Femur (tissue), 1 donor: ENCODE data around the gene GULP1.

ENCODE experiments used
- DNase-seq: peaks from one replicate; pipeline ENCODE4 v3.0.0-alpha.2; 2017

Gene GULP1

DNA sequence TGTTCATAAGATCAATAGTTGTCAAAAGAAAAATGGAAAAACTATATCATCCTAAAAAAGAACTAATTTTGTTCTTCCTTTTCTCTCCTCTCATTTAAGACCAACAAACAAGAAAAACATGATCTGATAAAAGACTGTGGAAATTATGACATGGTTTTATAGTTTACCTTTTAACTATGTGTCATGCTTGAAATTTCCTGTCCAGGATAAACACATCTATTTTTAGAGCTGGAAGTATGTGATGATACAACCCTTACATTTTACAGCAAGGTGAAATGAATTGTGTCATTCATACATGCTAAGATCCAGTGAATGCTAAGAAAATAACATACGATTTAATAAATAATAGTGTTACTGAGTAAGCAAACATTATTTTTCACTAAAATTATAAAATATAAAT lies 89.9 kb downstream of the GULP1 start:
- DNase-seq, result no peak

DNA sequence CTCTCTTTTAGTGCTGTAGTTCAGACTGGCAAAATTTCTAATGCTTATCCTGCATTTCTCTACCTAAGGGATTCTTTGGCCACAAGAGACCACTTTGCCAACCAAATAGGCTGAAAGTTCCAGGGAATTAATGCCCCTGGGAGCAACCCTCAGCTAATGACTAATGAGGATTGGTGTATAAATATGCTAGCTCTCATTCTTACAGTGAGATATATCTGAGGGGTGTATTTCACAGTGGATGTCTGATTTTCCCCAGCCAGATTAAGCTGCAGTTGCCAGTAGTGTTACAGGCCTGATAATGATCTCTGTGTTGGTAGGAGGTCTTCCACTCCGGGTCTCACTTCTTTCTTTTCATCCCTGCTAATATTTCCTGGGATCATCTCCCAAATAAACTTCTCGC lies 90.4 kb downstream of the GULP1 start:
- no peak for DNase-seq

DNA sequence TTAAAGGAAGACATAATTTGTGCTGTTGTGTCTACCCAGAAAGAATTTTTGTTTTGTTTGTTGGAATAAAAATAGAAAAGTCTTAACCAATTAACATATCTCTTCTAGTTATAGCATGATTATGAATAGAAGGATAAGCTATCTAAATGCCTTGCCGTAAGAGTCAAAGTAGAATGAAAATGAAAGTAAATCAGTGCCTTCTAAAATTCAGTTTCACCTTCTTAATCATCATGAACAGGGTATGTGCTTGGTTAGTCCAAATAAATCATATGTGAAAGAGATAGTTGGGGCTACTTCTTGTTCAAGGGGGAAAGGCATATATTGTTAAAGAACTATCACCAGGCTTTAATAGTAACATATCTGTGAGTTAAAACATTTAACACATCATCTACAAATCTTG lies 91.5 kb downstream of the GULP1 start:
- no peak for DNase-seq

DNA sequence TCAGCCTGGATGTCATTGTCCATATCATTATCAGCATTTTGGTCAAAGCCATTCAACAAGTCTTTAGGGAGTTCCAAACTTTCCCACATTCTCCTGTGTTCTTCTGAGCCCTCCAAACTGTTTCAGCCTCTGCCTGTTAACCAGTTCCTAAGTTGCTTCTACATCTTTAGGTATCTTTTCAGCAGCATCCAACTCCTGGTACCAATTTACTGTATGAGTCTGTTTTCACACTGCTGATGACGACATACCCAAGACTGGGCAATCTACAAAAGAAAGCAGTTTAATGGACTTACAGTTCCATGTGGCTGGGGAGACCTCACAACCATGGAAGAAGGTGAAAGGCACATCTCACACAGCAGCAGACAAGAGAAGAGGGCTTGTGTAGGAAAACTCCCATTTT lies 94.2 kb downstream of the GULP1 start:
- DNase-seq, result no peak

DNA sequence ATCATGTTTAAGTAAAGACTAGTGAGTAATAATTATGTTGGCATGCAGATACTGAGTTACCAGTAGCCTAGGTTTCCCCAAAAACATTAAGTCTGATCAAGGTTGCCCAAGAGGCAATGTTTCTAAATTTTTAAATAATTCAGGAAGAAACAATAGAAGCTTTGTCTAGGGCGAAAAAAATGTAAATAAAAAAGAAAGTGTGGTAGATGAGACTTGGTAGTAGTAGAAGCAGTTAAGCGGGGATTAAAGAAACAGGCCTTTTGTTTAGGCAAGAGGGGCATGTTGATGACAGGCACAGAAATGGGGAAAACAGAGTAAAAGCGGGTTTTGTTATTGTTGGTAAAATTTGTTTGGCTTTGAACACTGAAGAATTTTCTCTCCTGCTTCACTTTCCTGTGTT lies 97.2 kb downstream of the GULP1 start:
- no peak for DNase-seq

DNA sequence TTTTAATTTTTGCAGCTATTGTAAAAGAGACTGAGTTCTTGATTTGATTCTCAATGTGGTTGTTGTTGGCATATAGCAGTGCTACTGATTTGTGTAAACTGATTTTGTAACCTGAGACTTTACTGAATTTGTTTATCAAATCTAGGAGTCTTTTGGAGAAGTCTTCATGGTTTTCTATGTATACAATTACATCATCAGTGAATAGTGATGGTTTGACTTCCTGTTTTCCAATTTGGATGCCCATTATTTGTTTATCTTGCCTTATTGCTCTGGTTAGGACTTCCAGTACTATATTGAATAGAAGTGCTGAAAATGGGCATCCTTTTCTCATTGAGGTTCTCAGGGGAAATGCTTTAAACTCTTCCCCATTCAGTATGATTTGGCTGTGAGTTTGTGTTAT lies 99.7 kb downstream of the GULP1 start:
- no peak for DNase-seq

DNA sequence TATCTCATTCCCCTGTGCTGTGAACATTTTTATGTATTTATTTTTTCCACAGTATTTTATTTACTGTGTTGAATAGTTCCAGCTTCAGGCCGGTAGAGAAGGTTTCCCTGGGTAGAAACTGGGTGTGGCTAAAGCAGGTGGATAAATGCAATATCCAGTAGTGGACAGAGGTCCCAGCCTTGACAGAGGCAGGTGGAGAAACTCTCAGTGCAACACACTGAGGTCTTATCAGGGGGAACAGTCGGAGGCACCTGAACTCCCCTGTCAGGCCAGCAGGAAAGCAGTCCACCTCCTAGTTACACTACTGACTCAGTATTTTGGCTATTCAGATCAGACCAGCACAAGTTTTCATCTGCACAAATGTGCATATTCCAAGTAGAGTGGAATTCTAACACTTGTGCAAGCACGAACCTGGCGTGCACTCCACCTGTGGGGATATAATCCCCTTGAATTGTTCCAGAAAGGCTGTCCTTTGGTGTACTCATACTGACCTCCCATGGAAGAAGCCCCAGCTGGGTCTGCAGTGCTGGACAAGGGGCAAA lies 103.3 kb downstream of the GULP1 start:
- no peak for DNase-seq

DNA sequence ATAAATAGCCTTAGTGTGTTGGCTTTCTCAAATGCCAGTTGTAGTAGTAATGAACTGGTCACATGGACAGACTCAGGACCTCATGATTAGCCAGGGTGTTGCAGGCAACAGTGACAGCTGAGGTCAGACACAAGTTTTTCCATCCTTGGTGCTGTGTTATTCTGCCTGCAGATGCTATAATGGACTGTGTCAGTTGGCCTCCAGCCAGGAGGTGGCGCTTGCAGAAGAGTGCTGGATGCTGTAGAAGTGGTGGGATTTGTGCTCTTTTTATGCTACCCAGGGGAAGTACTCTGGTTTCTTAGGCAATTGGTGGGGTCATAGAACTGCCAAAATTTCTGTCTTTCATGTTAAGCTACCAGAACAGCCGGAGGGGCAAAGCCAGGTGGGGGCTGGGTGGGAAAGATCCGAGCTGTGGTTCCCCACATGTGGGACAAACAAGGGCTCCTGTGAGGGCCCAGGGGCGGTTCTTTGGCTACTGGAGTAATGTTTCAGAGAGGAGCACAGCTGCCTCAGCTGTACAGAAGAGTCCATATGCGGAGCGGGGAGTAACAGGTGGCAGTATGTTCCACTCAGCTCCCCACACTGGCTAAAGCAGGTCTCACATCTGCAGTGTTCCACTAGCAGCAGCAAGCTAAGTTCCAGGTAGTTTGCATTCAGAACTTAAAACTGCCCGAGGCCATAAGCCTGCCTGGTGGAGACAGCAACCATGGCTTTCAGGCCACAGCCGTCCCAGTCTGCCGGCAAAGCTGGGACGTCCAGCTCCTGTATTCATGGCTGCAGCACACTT lies 104.4 kb downstream of the GULP1 start:
- DNase-seq, result peak; percentile 62

DNA sequence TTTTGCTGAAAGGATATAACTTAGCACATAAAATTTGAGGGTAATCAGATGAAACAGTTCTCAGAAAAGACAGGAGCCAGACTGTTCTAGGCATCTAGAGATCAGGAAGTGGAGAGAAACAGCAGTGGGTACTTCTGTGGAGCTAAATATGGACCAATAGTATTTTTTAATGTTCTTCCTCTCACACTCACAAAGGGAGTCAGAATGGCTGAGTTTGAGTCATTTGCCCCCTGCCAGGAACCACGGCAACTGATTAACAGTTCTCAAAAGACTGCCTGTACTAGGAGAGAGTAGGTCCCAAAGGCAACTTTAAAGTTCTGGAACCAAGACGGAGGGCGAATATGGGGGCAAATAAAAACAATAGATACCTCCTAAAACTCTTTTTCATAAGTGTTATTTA lies 107.5 kb downstream of the GULP1 start:
- no peak for DNase-seq

DNA sequence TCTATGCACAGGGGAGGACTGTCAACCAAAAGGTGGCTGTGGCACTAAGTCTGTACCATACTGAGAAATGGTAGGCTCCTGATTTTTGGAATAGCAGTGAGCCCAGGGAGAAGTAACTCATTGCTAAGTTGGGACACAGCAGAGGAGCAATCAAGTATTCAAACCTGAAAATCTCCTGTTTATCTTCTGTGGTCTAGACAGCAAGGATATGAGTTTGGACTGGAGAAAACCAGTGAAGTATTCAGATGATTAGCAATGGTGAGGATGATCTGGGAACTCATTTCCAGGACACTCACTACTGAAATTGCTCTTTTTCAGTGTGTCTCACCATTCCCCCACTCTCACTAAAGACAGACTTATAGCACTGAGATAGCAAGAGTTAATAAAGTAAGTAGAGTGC lies 112.0 kb downstream of the GULP1 start:
- DNase-seq, result no peak

DNA sequence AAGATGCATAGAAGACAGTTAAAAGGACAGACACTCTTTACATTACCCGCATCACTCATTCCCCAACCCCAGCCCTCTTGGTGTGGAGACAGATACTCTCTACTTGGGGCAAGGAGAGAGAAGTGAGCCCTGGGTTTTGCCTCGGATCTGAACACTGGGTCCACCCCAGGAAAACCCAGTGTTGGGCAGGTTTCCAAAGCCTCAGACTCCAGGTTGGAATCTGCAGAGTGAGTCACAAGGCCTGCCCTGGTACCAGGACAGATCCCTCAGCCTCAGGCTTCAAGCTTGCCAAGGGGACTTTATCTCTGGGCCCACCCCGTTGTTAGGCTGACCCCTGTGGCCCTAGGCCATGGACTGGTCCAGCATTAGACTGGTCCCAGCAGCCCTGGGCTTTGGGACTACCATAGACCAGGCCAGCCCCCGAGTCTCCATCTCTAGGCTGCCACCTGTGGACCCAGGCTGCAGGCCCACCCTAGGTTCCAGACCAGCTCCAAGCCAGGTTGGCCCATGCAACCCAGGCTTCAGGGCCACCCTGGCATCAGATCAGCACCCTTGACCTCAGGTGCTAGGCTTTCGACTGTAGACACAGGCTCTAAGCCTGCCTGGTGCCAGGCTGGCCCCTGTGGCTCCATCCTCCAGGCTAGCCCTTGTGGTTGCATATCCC lies 112.8 kb downstream of the GULP1 start:
- no peak for DNase-seq

DNA sequence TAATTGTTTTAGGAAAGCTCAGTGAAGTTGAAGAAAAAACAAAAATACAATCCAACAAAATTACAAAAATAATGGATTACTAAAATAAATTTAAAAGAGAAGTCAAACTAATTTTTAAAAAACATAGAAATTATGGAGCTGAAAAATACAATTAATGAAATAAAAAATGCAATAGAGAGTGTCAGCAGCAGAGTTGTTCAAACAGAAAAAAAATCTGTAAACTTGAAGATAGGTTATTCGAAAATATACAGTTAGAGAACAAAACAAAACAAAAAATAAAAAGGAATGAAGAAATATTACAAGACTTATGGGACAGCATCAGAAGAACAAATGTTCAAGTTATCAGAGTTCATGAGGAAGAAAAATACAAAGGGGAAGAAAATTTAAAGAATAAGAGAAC lies 114.7 kb downstream of the GULP1 start:
- no peak for DNase-seq

DNA sequence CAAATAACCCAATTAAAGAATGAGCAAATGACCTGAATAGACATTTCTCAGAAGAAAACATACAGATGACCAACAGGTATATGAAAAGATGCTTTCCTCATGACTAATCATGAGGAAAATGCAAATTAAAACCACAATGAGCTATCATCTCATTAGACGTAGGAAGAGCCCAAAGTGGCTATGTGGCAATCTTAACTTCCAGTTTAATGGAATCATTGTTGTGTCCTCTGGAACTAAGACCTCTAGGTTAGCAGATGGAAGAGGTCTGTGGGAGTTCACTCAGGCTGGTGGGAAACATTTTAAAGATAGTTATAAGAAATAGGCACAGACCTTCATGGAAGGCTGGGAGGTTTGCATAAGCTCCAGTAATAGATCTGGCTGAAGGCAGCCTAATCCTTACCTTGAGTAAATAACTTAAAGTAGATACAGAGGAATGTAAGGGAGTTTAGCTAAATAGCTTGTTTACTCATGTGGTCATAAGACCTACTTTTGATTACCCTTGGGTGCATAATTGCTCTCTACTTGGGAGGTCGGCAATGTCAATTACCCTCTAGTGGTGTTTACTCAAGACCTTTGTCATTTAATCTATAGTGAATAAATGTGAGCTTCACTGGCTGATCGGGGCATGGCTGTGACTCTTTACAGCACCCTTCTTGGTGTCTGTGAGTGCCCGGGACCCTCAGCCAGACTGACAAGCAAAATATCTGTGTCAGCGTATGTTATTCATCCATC lies 119.0 kb downstream of the GULP1 start:
- DNase-seq, result no peak

DNA sequence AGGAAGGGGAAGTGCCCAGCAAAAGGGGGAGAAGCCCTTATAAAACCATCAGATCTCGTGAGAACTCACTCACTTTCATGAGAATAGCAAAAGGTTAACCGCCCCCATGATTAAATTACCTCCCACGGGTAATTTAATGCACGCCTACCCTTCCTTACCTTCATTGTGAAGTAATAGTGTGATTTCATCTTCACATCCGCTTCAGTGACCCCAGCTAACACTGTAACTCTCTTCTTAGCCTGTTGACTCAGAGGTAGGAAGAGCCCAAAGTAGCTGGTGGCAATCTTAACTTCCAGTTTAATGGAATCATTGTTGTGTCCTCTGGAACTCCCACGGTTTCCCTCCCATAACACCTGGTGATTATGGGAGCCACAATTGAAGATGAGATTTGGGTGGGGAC lies 120.5 kb downstream of the GULP1 start:
- no peak for DNase-seq

DNA sequence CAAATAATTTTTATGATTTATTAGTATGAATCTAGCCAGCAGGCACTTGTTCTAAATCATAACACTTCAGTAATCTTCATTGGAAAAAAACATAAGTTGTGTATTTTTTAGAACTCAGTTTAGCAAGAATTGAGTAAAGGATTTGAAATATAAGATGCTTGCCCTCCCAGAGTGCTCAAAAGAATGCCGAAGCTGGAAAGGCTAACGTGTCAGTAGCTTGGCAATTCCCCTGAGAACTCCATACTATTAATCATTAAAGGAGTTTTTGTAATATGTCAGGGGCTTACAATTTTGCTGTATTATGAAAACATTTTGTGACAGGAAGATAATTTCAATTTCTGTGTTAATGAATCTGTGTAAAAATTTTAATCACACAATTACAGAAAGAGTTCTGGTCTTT lies 122.7 kb downstream of the GULP1 start:
- no peak for DNase-seq

DNA sequence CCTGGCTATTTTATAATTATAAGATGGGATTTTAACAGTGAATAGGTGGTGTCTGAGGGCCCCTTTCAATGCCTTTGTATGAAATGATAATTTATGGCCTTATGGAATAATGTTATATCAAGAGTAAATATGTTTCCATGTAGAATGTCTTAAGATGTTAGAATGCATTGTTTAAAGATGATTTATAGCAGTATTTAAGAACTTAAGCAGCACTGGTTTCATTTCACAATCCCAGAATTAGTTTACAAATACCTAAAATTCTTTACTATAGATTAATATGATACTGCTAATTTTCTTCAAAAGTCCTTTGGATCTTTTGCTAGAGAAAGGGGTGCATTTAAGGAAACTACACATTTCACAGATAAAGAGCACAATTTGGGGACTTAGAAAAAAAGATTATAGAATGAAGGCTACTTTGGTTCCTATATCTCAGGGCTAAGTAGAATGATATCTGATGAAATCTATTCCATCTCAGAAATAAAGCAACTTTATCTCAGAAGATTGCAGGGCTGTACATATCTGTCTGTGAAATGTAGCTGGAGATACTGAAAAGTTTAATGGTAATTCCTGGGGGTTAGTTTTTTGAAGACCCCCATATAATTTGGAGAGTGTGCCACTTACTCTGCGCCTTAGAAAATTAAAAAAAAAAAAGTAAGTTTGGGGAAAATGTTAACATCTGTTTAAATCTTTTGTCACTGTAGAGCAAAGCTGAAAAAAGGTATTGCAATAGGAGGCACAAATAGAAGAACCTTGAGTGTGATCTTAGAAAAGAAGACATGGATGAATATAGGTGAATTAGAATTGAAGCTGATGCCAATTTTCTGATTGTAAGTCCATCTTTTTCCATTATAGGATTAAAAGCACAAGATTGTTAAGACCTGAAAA lies 123.4 kb downstream of the GULP1 start:
- DNase-seq, result no peak

DNA sequence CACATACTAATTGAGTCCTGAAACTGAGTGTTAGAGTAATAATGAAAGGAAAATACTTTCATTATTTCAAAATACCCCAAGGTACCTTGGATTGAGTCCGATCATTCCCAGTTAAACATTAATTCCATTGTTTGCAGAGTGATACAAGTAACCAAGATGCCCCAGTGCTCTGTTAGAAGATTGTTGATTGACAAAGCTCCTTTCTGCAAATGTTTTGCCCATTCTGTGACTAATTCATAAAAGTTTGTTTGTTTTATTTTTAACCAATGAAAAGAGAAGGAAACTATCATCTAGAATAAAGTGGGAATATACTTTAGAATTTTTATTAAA lies 124.0 kb downstream of the GULP1 start:
- no peak for DNase-seq

DNA sequence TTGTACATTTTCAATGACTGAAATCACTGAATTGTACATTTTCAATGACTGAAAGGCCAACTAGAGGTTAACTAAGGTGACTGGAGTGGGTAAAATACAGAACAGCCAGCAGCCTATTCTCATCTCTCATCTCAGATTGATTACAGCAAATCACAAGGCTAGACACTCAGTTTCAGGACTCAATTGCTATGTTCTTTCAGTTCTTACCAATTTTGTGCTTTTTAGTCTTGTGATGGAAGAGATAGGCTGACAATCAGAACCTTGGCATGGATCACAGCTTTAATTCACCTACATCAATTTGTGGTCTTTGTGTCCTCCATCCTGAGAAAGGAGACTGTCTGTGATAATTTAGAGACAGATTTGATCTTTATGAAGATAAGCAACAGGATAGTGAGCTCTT lies 124.7 kb downstream of the GULP1 start:
- DNase-seq, result no peak

DNA sequence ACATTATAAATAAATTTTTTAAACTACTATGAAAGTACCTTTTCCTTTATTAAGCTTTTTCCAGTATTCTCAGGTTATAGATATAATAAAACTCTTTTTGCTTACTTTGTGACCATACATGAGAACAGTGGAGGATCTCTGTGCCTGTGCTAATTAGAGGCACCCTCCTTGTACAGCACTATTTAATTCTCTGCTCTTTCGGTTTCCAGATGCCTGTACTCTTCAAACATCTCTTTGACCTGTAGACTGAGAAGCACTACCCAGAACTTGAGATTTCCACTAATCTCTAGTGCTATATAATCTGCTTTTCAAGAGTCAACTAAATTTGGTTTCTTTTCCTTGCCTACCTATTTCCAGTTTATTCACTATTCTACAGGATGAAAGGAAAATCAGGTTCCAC lies 131.1 kb downstream of the GULP1 start:
- no peak for DNase-seq

DNA sequence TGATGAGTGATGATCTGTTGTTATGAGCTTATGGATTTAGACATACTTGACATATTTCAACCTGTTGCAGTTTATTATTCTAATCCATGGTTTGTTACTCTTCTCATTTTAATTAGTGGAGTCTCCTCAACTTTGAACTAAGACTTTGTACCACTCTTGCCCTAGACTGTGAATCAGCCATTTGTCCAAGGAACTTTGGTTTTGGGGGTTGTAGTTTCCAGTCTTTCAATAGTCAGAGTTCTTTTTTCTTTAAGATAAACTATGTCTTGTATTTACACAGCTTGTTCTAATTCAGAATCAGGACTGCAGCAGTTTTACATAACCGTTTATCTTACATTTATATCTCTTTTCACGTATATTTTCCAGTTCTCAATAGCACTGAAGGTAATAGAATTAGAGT lies 133.6 kb downstream of the GULP1 start:
- no peak for DNase-seq

DNA sequence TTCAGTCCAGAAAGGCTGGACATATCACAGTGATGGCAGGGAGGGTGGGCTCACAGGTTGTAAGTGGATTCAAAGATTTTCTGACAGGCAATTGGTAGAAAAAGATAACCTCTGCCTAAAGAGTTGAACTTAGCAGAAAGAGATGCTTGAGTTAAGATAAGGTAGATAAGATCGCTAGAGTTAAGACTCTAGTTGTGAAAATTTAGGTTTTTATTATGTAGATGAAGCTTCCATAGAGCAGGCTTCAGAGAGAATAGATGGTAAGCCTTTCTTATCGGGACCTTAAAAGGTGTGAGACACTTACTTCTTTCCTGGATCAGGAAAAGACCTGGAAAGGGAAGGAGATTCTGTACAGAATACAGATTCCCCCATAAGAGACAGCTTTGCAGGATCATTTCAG lies 134.4 kb downstream of the GULP1 start:
- DNase-seq, result no peak

DNA sequence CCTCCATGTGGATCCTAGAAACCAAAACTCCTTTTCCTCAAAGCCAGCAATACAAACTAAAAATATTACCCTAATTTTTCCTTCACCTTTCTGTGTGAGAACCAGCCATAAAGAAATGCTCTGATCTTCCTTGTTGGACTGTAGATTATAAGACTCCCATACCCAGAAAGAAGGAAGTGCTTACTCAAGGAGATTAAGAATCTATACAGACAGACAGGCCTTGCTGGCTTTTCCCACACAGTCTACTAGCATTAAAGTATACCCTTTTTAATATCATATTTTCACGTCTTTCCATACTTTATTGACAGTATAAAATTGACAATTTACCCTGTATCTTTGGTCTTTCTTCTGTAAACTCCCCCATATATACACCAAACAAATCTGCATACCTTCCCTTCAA lies 139.0 kb downstream of the GULP1 start:
- no peak for DNase-seq

DNA sequence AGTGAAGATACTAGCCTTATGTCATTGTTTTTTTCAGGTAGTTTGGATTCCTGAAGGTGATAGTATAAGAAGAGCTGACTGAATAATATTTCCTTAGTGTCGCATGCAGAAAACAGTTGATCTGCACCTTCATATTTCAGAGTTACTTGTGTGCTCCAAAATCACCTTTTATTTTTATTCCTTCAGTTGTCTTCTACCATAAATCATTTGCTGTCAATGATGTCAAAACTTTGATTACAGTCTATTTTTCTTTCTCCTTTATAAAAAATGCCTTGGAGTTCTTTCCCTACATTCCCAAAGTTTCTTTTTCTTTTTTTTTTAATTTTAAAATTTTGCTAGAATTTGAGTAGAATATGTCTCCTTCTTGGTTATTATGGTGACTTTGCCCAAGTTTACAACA lies 142.3 kb downstream of the GULP1 start:
- no peak for DNase-seq
